Body of pancreas (tissue), 4 donors: Measurements from ENCODE around the gene PCSK5. TPM values are rescaled to one million over a fixed set of nuclear protein-coding genes. Genes with fewer than 3 reads are reported as not detected.
A peak's percentile ranks its signal among the peaks of the same experiment; 100 is the strongest.

Source experiments
- ATAC-seq: fragments of 150-250 bp; one replicate; pipeline ENCODE4 v1.9.1; 2016
- DNase-seq, 4 donors: peaks; one replicate each; pipeline ENCODE4 v3.0.0-alpha.2; 2019
- H3K27ac ChIP-seq, 4 donors: fragments of 200-600 bp; sonication (generic); 1 replicate in 3 of 4; 2 replicates in 1 of 4; pipeline versions ENCODE4 v1.5.1 to v1.6.1; 2016 to 2019; ENCODE audit warnings: mild to moderate bottlenecking in 1 of 4, mixed read lengths in 1 of 4, moderate library complexity in 1 of 4
- H3K27me3 ChIP-seq, 2 donors: fragments of 200-600 bp; sonication (generic); one replicate each; pipeline ENCODE4 v1.6.0; 2016; ENCODE audit warnings: mild to moderate bottlenecking in 1 of 2
- H3K36me3 ChIP-seq, 2 donors: fragments of 200-600 bp; sonication (generic); replicated peaks in 1 of 2; 2 replicates each; pipeline ENCODE4 v1.5.1; 2016; ENCODE audit warnings: low read depth in 2 of 2; ENCODE audit not compliant: insufficient read depth in 1 of 2
- H3K4me1 ChIP-seq: fragments of 200-600 bp; sonication (generic); one replicate; pipeline ENCODE4 v1.6.0; 2016
- H3K4me3 ChIP-seq, 2 donors: fragments of 200-600 bp; sonication (generic); 1 replicate in 1 of 2; 2 replicates in 1 of 2; pipeline ENCODE4 v1.5.1; 2016 to 2019
- H3K9me3 ChIP-seq, 3 donors: fragments of 200-600 bp; sonication (generic); 1 replicate in 2 of 3; 2 replicates in 1 of 3; pipeline ENCODE4 v1.5.1; 2016
- CTCF ChIP-seq, 7 experiments: fragments of 450-650 bp in 4 of 7; fragments of 200-600 bp in 3 of 7; sonication (generic) in 3 of 7; IDR thresholded peaks; one replicate each; pipeline ENCODE4 v1.5.1; 2016 to 2019; ENCODE audit warnings: antibody characterized with exemption in 7 of 7
- POLR2A ChIP-seq, 3 donors: fragments of 450-650 bp; IDR thresholded peaks; one replicate each; pipeline ENCODE4 v1.6.1; 2016; ENCODE audit warnings: antibody characterized with exemption in 3 of 3, mild to moderate bottlenecking in 2 of 3
- WGBS, 2 donors: methylation state at CpG; one replicate each; pipeline ENCODE4 v1.1.5; 2017; 5-methylcytosine and 5-hydroxymethylcytosine counted together
- intact Hi-C: fragments of 100-400 bp; cut with DNase I; formaldehyde crosslinking; loops from one replicate; pipeline ENCODE4 v1.15.1; 2023
- total RNA-seq, 2 donors: library from RNA; depleted of rRNA; stranded (reverse); fragments of >200 nt; gene quantifications; one replicate each; pipeline ENCODE4 v1.1.0, GENCODE V29; 2016

PCSK5 gene
- total RNA-seq, 2 donors from 2014 or later = 11.2 to 12.2 TPM

- intact Hi-C loops = no loop called here
- DNase-seq = no peak
- H3K4me1 ChIP-seq = no peaks in the 10 kb centered on the region
- ATAC-seq = no peak
- H3K27ac ChIP-seq = no peak overlapping the region
- H3K9me3 ChIP-seq = no peaks in the 10 kb centered on the region
- H3K27me3 ChIP-seq = no peaks in the 10 kb centered on the region
- no peaks in the 10 kb centered on the region for H3K36me3 ChIP-seq
- 88 to 93% methylated on average over 1 of the region's 1 CpG for WGBS, 2 donors
- no peak overlapping the region for H3K4me3 ChIP-seq
- TF ChIP-seq POLR2A (IDR thresholded peaks at IDR 0.05) (no peak), CTCF (IDR thresholded peaks at IDR 0.05) (no peak)
Measured at GRCh38 chr9:76004526-76004925, 114.1 kb downstream of the PCSK5 start.

GRCh38 chr9:76007935-76008334 is 117.5 kb downstream of the PCSK5 start:
- Histone ChIP-seq H3K4me3 (no peak overlapping the region), H3K36me3 (no peaks in the 10 kb centered on the region), H3K27me3 (no peaks in the 10 kb centered on the region), H3K9me3 (no peaks in the 10 kb centered on the region), H3K27ac (no peak overlapping the region), H3K4me1 (no peaks in the 10 kb centered on the region)
- TF ChIP-seq POLR2A (IDR thresholded peaks at IDR 0.05) (no peak), CTCF (IDR thresholded peaks at IDR 0.05) (no peak)
- no peak for DNase-seq
- 89 to 93% methylated on average over 3 of the region's 3 CpGs for WGBS, 2 donors
- intact Hi-C loops = no loop called here
- ATAC-seq = no peak

DNA sequence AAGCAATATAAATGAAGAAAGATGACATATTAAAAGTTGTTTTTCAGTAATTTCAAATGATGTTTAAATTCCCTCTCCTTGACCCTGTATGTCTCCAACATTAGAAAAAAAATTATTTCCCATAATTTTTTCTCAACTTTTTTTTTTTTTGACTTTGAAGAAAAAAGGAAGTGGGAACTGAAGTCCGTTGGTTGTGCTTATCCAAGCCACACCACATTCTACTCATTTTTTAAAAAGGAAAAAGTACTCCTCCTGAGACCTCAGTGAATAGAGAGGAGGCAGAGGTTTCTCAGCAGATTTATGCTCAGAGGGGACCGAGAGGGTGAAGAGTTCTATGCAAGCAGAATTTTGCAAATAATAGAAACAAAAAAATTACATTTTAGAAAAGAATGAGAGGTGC is 123.3 kb downstream of the PCSK5 start:
- ATAC-seq = no peak
- intact Hi-C loops = no loop called here

DNA sequence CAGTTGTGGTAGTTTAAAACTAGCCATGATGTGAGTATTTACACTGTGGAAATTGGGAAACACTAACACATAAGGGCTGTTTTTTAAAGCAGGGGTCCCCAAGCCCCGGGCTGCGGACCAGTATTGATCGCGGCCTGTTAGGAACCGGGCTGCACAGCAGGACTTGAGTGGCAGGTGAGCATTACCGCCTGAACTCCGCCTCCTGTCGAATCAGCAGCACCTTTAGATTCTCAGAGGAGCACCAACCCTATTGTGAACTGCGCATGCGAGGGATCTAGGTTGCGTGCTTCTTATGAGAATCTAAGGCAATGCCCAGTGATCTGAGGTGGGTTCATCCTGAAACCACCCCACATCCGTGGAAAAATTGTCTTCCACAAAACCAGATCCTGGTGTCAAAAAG is 127.8 kb downstream of the PCSK5 start:
- TF ChIP-seq CTCF (IDR thresholded peaks at IDR 0.05) (no peak), POLR2A (IDR thresholded peaks at IDR 0.05) (no peak)
- intact Hi-C loops = no loop called here
- DNase-seq = peak in 1 of 4 donors; percentile 6

More for the DNA sequence above, 123.3 kb downstream of the PCSK5 start:
- Histone ChIP-seq H3K36me3 (no peaks in the 10 kb centered on the region), H3K4me3 (no peak overlapping the region), H3K27me3 (no peaks in the 10 kb centered on the region), H3K27ac (no peak overlapping the region), H3K4me1 (no peaks in the 10 kb centered on the region), H3K9me3 (no peaks in the 10 kb centered on the region)
- no peak for DNase-seq
- 66 to 81% methylated on average over 2 of the region's 2 CpGs for WGBS, 2 donors
- TF ChIP-seq CTCF (IDR thresholded peaks at IDR 0.05) = no peak
- no peak for TF ChIP-seq POLR2A (IDR thresholded peaks at IDR 0.05)

DNA sequence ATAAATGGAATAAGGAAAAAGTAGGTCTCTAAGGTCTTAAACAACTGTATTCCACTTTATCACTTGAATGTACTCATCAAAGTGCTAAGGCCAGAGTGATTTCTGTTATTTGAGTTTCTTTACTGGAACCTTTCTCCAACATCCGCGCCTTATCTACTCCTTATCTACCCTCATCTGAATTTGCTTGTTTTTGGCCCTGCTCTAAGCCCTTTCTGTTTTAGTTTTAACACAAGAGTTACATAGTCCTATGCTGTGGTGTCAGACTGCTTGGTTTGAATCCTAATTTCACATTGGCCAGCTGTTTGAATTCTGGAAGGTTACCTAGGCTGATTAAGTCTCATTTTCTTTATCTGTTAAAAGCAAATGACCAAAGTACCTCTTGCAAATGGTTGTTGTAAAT is 128.3 kb downstream of the PCSK5 start:
- no peaks in the 10 kb centered on the region for H3K27me3 ChIP-seq
- 37 to 47% methylated on average over 2 of the region's 2 CpGs for WGBS, 2 donors
- H3K4me1 ChIP-seq = no peaks in the 10 kb centered on the region
- no peaks in the 10 kb centered on the region for H3K36me3 ChIP-seq
- intact Hi-C loops = no loop called here
- ATAC-seq (no peak), DNase-seq (no peak)
- H3K9me3 ChIP-seq = no peaks in the 10 kb centered on the region
- H3K4me3 ChIP-seq = no peak overlapping the region
- no peak overlapping the region for H3K27ac ChIP-seq
- TF ChIP-seq POLR2A (IDR thresholded peaks at IDR 0.05) = no peak
- no peak for TF ChIP-seq CTCF (IDR thresholded peaks at IDR 0.05)

More for the DNA sequence above, 127.8 kb downstream of the PCSK5 start:
- no peak overlapping the region for H3K4me3 ChIP-seq
- no peaks in the 10 kb centered on the region for H3K4me1 ChIP-seq
- H3K27ac ChIP-seq = no peak overlapping the region
- H3K36me3 ChIP-seq = no peaks in the 10 kb centered on the region
- no peak for ATAC-seq
- no peaks in the 10 kb centered on the region for H3K27me3 ChIP-seq
- H3K9me3 ChIP-seq = no peaks in the 10 kb centered on the region
- WGBS, 2 donors = 81 to 83% methylated on average over 12 of the region's 12 CpGs
